ENCODE data around the gene DENND2D.

- TF ChIP-seq POLR2A (IDR thresholded peaks at IDR 0.05; ENCODE audit: low read depth, low read length) (no peak), CTCF (IDR thresholded peaks at IDR 0.05; ENCODE audit: extremely low read depth in 1 of 2, insufficient read depth in 1 of 2, low read depth in 1 of 2, low read length in 2 of 2) (no peak), POLR2AphosphoS5 (IDR thresholded peaks at IDR 0.05; ENCODE audit: insufficient read depth, low read depth, low read length) (no peak), EZH2 (IDR thresholded peaks at IDR 0.05; ENCODE audit: borderline replicate concordance, low read depth, low read length, severe bottlenecking) (no peak), FOS (IDR thresholded peaks at IDR 0.05; ENCODE audit: borderline replicate concordance, insufficient read depth, low read length) (no peak), MYC (IDR thresholded peaks at IDR 0.05; ENCODE audit: low read depth, low read length) (no peak), JUN (IDR thresholded peaks at IDR 0.05; ENCODE audit: borderline replicate concordance, insufficient read depth, insufficient read length, low read depth) (no peak)
These were observed 28.0 kb downstream of the DENND2D start for GRCh38 chr1:111172463-111172862.

All from endothelial cell of umbilical vein (primary cell).